Mucosa of rectum (tissue), 2 donors: Measurements from ENCODE around the gene SERINC5.
"Not testable (repeated sequence)": the region's sequence is repeated elsewhere in the genome, so short reads cannot be mapped to it uniquely, and the experiment has no call there.

ENCODE experiments used
- H3K27ac ChIP-seq, 2 donors: one replicate each; pipeline ENCODE4 v1.7.0; 2013; ENCODE audit warnings: inconsistent platforms in 2 of 2, low read depth in 2 of 2, low read length in 2 of 2
- H3K27me3 ChIP-seq, 2 donors: one replicate each; pipeline ENCODE4 v1.7.0; 2013; ENCODE audit warnings: low read length in 2 of 2; ENCODE audit not compliant: control insufficient read depth in 2 of 2, insufficient read depth in 2 of 2
- H3K36me3 ChIP-seq, 2 donors: one replicate each; pipeline ENCODE4 v1.7.0; 2013; ENCODE audit warnings: low read length in 2 of 2; ENCODE audit not compliant: control insufficient read depth in 2 of 2, insufficient read depth in 2 of 2
- H3K4me1 ChIP-seq, 2 donors: one replicate each; pipeline ENCODE4 v1.7.0; 2013; ENCODE audit warnings: low read length in 2 of 2, mild to moderate bottlenecking in 1 of 2; ENCODE audit not compliant: control insufficient read depth in 2 of 2, insufficient read depth in 2 of 2
- H3K4me3 ChIP-seq, 2 donors: one replicate each; pipeline ENCODE4 v1.7.0; 2013; ENCODE audit warnings: low read length in 2 of 2
- H3K9ac ChIP-seq, 2 donors: one replicate each; pipeline ENCODE4 v1.7.0; 2013; ENCODE audit warnings: low read length in 2 of 2, low read depth in 1 of 2, mild to moderate bottlenecking in 1 of 2
- H3K9me3 ChIP-seq, 2 donors: one replicate each; pipeline ENCODE4 v1.7.0; 2013; ENCODE audit warnings: low read length in 2 of 2; ENCODE audit not compliant: control insufficient read depth in 2 of 2
- donor health status: healthy.
- donor health status: Normal muscosa, but diverticular disease.

The SERINC5 gene

GRCh38 chr5:80136798-80137197 is 119.0 kb downstream of the SERINC5 start:
- peaks cover 8 to 12% of the 10 kb centered on the region in 2 donors for H3K4me1 ChIP-seq
- not testable (repeated sequence) for H3K36me3 ChIP-seq, H3K9me3 ChIP-seq, H3K4me3 ChIP-seq, H3K9ac ChIP-seq, H3K27me3 ChIP-seq
- peak overlapping the region; percentile 59 to 72 for H3K27ac ChIP-seq

- Histone ChIP-seq H3K9ac (no peak overlapping the region), H3K36me3 (no peaks in the 10 kb centered on the region), H3K27ac (no peak overlapping the region), H3K4me1 (peaks cover 0 to 6% of the 10 kb centered on the region in 2 donors), H3K9me3 (no peaks in the 10 kb centered on the region), H3K27me3 (no peaks in the 10 kb centered on the region), H3K4me3 (no peak overlapping the region)
These were observed 121.0 kb downstream of the SERINC5 start for GRCh38 chr5:80134876-80135275.

GRCh38 chr5:80129146-80129545 is 126.7 kb downstream of the SERINC5 start:
- Histone ChIP-seq H3K4me1 (no peaks in the 10 kb centered on the region), H3K36me3 (peaks cover 0 to 3% of the 10 kb centered on the region in 2 donors), H3K4me3 (no peak overlapping the region), H3K27ac (no peak overlapping the region), H3K27me3 (no peaks in the 10 kb centered on the region), H3K9ac (no peak overlapping the region), H3K9me3 (no peaks in the 10 kb centered on the region)

- Histone ChIP-seq H3K36me3 (peaks cover 0 to 3% of the 10 kb centered on the region in 2 donors), H3K4me1 (no peaks in the 10 kb centered on the region), H3K27ac (no peak overlapping the region), H3K9me3 (no peaks in the 10 kb centered on the region), H3K4me3 (no peak overlapping the region), H3K27me3 (no peaks in the 10 kb centered on the region), H3K9ac (no peak overlapping the region)
These were observed 127.7 kb downstream of the SERINC5 start for GRCh38 chr5:80128141-80128540.

- Histone ChIP-seq H3K9me3 (no peaks in the 10 kb centered on the region), H3K27ac (no peak overlapping the region), H3K27me3 (no peaks in the 10 kb centered on the region), H3K4me1 (no peaks in the 10 kb centered on the region), H3K4me3 (no peak overlapping the region), H3K9ac (no peak overlapping the region), H3K36me3 (peaks cover 0 to 3% of the 10 kb centered on the region in 2 donors)
These were observed 128.7 kb downstream of the SERINC5 start for GRCh38 chr5:80127116-80127552.

- Histone ChIP-seq H3K27ac (peak overlapping the region in 1 of 2 donors; percentile 63), H3K36me3 (peaks cover 0 to 3% of the 10 kb centered on the region in 2 donors)
These were observed 129.8 kb downstream of the SERINC5 start for GRCh38 chr5:80125962-80126480.

GRCh38 chr5:80125022-80125961 is 130.6 kb downstream of the SERINC5 start:
- H3K4me1 ChIP-seq, result no peaks in the 10 kb centered on the region
- no peak overlapping the region for H3K9ac ChIP-seq
- no peaks in the 10 kb centered on the region for H3K27me3 ChIP-seq
- H3K36me3 ChIP-seq, result peaks cover 0 to 3% of the 10 kb centered on the region in 2 donors
- H3K27ac ChIP-seq, result peak overlapping the region; percentile 5 to 63
- no peaks in the 10 kb centered on the region for H3K9me3 ChIP-seq
- H3K4me3 ChIP-seq, result no peak overlapping the region

More at GRCh38 chr5:80125962-80126480, 129.8 kb downstream of the SERINC5 start:
- no peaks in the 10 kb centered on the region for H3K9me3 ChIP-seq
- no peak overlapping the region for H3K4me3 ChIP-seq
- H3K4me1 ChIP-seq, result no peaks in the 10 kb centered on the region
- H3K9ac ChIP-seq, result no peak overlapping the region
- no peaks in the 10 kb centered on the region for H3K27me3 ChIP-seq

- Histone ChIP-seq H3K9ac (no peak overlapping the region), H3K4me3 (no peak overlapping the region), H3K9me3 (no peaks in the 10 kb centered on the region), H3K27ac (no peak overlapping the region), H3K27me3 (no peaks in the 10 kb centered on the region), H3K36me3 (peaks cover 0 to 3% of the 10 kb centered on the region in 2 donors), H3K4me1 (no peaks in the 10 kb centered on the region)
These were observed 131.5 kb downstream of the SERINC5 start for GRCh38 chr5:80124121-80124918.

- Histone ChIP-seq H3K9me3 (no peaks in the 10 kb centered on the region), H3K4me3 (no peak overlapping the region), H3K9ac (no peak overlapping the region), H3K27me3 (no peaks in the 10 kb centered on the region), H3K27ac (no peak overlapping the region), H3K36me3 (peaks cover 0 to 3% of the 10 kb centered on the region in 2 donors), H3K4me1 (no peaks in the 10 kb centered on the region)
These were observed 133.3 kb downstream of the SERINC5 start for GRCh38 chr5:80122579-80122978.

- Histone ChIP-seq H3K9ac (no peak overlapping the region), H3K27me3 (no peaks in the 10 kb centered on the region), H3K9me3 (no peaks in the 10 kb centered on the region), H3K27ac (no peak overlapping the region), H3K36me3 (no peaks in the 10 kb centered on the region), H3K4me1 (peaks cover 0 to 2% of the 10 kb centered on the region in 2 donors), H3K4me3 (no peak overlapping the region)
These were observed 136.5 kb downstream of the SERINC5 start for GRCh38 chr5:80119372-80119771.
